ENCODE data around the gene ADGRA1. TPM values are rescaled to one million over a fixed set of nuclear protein-coding genes. Genes with fewer than 3 reads are reported as not detected.

Gene ADGRA1
- total RNA-seq, 3 donors from 2014 or later (not counting 1 experiment from before 2014, with no cell fraction given), result not detected

GRCh38 chr10:133122171-133122935 is 34.6 kb downstream of the ADGRA1 start:
- Mint-ChIP-seq H3K4me1 (peaks cover 11 to 12% of the 10 kb centered on the region in 2 donors), H3K27me3 (ENCODE audit: low read depth in 2 of 2) (peaks cover 9 to 13% of the 10 kb centered on the region in 2 donors), H3K4me3 (peak overlapping the region; percentile 82), H3K9me3 (no peaks in the 10 kb centered on the region), H3K36me3 (no peaks in the 10 kb centered on the region), H3K27ac (no peak overlapping the region)
- H3K4me1 ChIP-seq (ENCODE audit: control insufficient read depth, insufficient read depth, low read length), result peaks cover 25% of the 10 kb centered on the region
- H3K27me3 ChIP-seq (ENCODE audit: control insufficient read depth, insufficient read depth, low read length), result no peaks in the 10 kb centered on the region
- intact Hi-C loops (cut with micrococcal nuclease), result no loop called here
- H3K27ac ChIP-seq (ENCODE audit: low read length), result no peak overlapping the region
- no peak for DNase-seq
- H3K4me3 ChIP-seq (ENCODE audit: low read length), result no peak overlapping the region
- H3K36me3 ChIP-seq (ENCODE audit: control insufficient read depth, insufficient read depth, low read length), result no peaks in the 10 kb centered on the region
- H3K9me3 ChIP-seq (ENCODE audit: control insufficient read depth, insufficient read depth, low read length), result no peaks in the 10 kb centered on the region
- peak in 2 of 3 donors; percentile 18 to 30 for ATAC-seq
- WGBS (ENCODE audit: insufficient coverage), result 44% methylated on average over 33 of the region's 33 CpGs
- TF ChIP-seq CTCF (IDR thresholded peaks at IDR 0.05), result no peak

- intact Hi-C loops (cut with micrococcal nuclease), result no loop called here
- no peaks in the 10 kb centered on the region for H3K27me3 ChIP-seq (ENCODE audit: control insufficient read depth, insufficient read depth, low read length)
- Mint-ChIP-seq H3K27me3 (ENCODE audit: low read depth in 2 of 2) (peaks cover 9 to 13% of the 10 kb centered on the region in 2 donors), H3K4me1 (peaks cover 11 to 12% of the 10 kb centered on the region in 2 donors), H3K4me3 (peak overlapping the region; percentile 82), H3K27ac (peak overlapping the region in 1 of 2 donors; percentile 7), H3K36me3 (no peaks in the 10 kb centered on the region), H3K9me3 (no peaks in the 10 kb centered on the region)
- WGBS (ENCODE audit: insufficient coverage), result 56% methylated on average over 39 of the region's 39 CpGs
- H3K4me1 ChIP-seq (ENCODE audit: control insufficient read depth, insufficient read depth, low read length), result peaks cover 25% of the 10 kb centered on the region
- no peak overlapping the region for H3K27ac ChIP-seq (ENCODE audit: low read length)
- ATAC-seq (peak; percentile 12 to 69 (median 61)), DNase-seq (no peak)
- H3K9me3 ChIP-seq (ENCODE audit: control insufficient read depth, insufficient read depth, low read length), result no peaks in the 10 kb centered on the region
- TF ChIP-seq CTCF (IDR thresholded peaks at IDR 0.05), result no peak
- H3K4me3 ChIP-seq (ENCODE audit: low read length), result no peak overlapping the region
- no peaks in the 10 kb centered on the region for H3K36me3 ChIP-seq (ENCODE audit: control insufficient read depth, insufficient read depth, low read length)
Measured at GRCh38 chr10:133123050-133123745, 35.5 kb downstream of the ADGRA1 start.

GRCh38 chr10:133123746-133124356 is 36.1 kb downstream of the ADGRA1 start:
- Mint-ChIP-seq H3K27me3 (ENCODE audit: low read depth in 2 of 2) (peaks cover 9 to 11% of the 10 kb centered on the region in 2 donors), H3K4me1 (peaks cover 11 to 12% of the 10 kb centered on the region in 2 donors), H3K9me3 (no peaks in the 10 kb centered on the region), H3K36me3 (no peaks in the 10 kb centered on the region), H3K27ac (no peak overlapping the region), H3K4me3 (no peak overlapping the region)
- Histone ChIP-seq H3K36me3 (ENCODE audit: control insufficient read depth, insufficient read depth, low read length) (no peaks in the 10 kb centered on the region), H3K9me3 (ENCODE audit: control insufficient read depth, insufficient read depth, low read length) (no peaks in the 10 kb centered on the region), H3K4me3 (ENCODE audit: low read length) (no peak overlapping the region), H3K27ac (ENCODE audit: low read length) (no peak overlapping the region), H3K4me1 (ENCODE audit: control insufficient read depth, insufficient read depth, low read length) (peaks cover 25% of the 10 kb centered on the region), H3K27me3 (ENCODE audit: control insufficient read depth, insufficient read depth, low read length) (no peaks in the 10 kb centered on the region)
- ATAC-seq (no peak), DNase-seq (peak in 1 of 2 donors; percentile 9)
- TF ChIP-seq CTCF (IDR thresholded peaks at IDR 0.05), result no peak
- intact Hi-C loops (cut with micrococcal nuclease), result no loop called here
- 89% methylated on average over 23 of the region's 23 CpGs for WGBS (ENCODE audit: insufficient coverage)
